ENCODE measurements around the gene TCEA2.
"Not testable (repeated sequence)": the region's sequence is repeated elsewhere in the genome, so short reads cannot be mapped to it uniquely, and the experiment has no call there.

Gene TCEA2

GRCh38 chr20:64111841-64112641 is 49.0 kb downstream of the TCEA2 start:
- no peak for DNase-seq

GRCh38 chr20:64112691-64113443 is 49.9 kb downstream of the TCEA2 start:
- DNase-seq: no peak

GRCh38 chr20:64113444-64113775 is 50.4 kb downstream of the TCEA2 start:
- DNase-seq: no peak

- DNase-seq: no peak
These were observed 50.9 kb downstream of the TCEA2 start for GRCh38 chr20:64113796-64114355.

- DNase-seq: no peak
These were observed 51.5 kb downstream of the TCEA2 start for GRCh38 chr20:64114356-64114971.

GRCh38 chr20:64115171-64115911 is 52.3 kb downstream of the TCEA2 start:
- DNase-seq: no peak

- DNase-seq: no peak
These were observed 53.0 kb downstream of the TCEA2 start for GRCh38 chr20:64116016-64116415.

GRCh38 chr20:64116541-64117431 is 53.8 kb downstream of the TCEA2 start:
- DNase-seq: no peak

GRCh38 chr20:64117432-64117777 is 54.4 kb downstream of the TCEA2 start:
- not testable (repeated sequence) for DNase-seq

- DNase-seq: no peak
These were observed 56.3 kb downstream of the TCEA2 start for GRCh38 chr20:64119301-64119680.

GRCh38 chr20:64119681-64120341 is 56.8 kb downstream of the TCEA2 start:
- no peak for DNase-seq

GRCh38 chr20:64121586-64121985 is 58.6 kb downstream of the TCEA2 start:
- DNase-seq: no peak
